ENCODE data around the gene RPS27L.

RPS27L gene

GRCh38 chr15:63140936-63141335, 16.3 kb downstream of the RPS27L start:
- no peak for TF ChIP-seq CTCF (conservative IDR thresholded peaks at IDR 0.05; ENCODE audit: low read length)
- no peak overlapping the region for H3K4me3 ChIP-seq (ENCODE audit: low read length)
- DNase-seq (ENCODE audit: low read depth) = no peak

GRCh38 chr15:63136742-63137141, 20.5 kb downstream of the RPS27L start:
- no peak overlapping the region for H3K4me3 ChIP-seq (ENCODE audit: low read length)
- no peak for TF ChIP-seq CTCF (conservative IDR thresholded peaks at IDR 0.05; ENCODE audit: low read length)
- DNase-seq (ENCODE audit: low read depth) = no peak

GRCh38 chr15:63135804-63136203, 21.5 kb downstream of the RPS27L start:
- H3K4me3 ChIP-seq (ENCODE audit: low read length) = no peak overlapping the region
- peak; percentile 89 for DNase-seq (ENCODE audit: low read depth)
- TF ChIP-seq CTCF (conservative IDR thresholded peaks at IDR 0.05; ENCODE audit: low read length) = no peak

DNA sequence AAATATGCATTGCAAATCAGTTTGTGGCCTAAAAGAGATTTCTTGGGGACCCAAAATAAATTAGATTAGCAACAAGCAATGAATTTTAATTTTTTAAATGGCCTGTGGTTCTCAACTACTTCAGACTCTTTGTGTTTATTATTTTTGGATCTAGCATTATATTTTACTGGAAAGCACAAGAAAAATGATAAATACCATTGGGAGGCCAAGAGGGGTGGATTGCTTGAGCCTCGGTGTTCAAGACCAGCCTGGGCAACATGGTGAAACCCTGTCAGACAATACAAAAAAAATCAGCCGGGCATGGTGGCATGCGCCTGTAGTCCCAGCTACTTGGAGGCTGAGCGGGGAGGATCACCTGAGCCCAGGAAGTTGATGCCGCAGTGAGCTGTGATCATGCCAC, 22.0 kb downstream of the RPS27L start:
- no peak for DNase-seq (ENCODE audit: low read depth)
- TF ChIP-seq CTCF (conservative IDR thresholded peaks at IDR 0.05; ENCODE audit: low read length) = no peak
- no peak overlapping the region for H3K4me3 ChIP-seq (ENCODE audit: low read length)

GRCh38 chr15:63134245-63134985, 22.9 kb downstream of the RPS27L start:
- no peak overlapping the region for H3K4me3 ChIP-seq (ENCODE audit: low read length)
- no peak for TF ChIP-seq CTCF (conservative IDR thresholded peaks at IDR 0.05; ENCODE audit: low read length)
- DNase-seq (ENCODE audit: low read depth) = no peak

GRCh38 chr15:63133786-63134185, 23.5 kb downstream of the RPS27L start:
- H3K4me3 ChIP-seq (ENCODE audit: low read length) = no peak overlapping the region
- peak; percentile 83 for DNase-seq (ENCODE audit: low read depth)
- no peak for TF ChIP-seq CTCF (conservative IDR thresholded peaks at IDR 0.05; ENCODE audit: low read length)

- TF ChIP-seq CTCF (conservative IDR thresholded peaks at IDR 0.05; ENCODE audit: low read length) = no peak
- DNase-seq (ENCODE audit: low read depth) = no peak
- no peak overlapping the region for H3K4me3 ChIP-seq (ENCODE audit: low read length)
These were observed 30.6 kb downstream of the RPS27L start for GRCh38 chr15:63126726-63127125.

Measured in AG10803 (cell line).